SH-SY5Y (cell line): Measurements from ENCODE around the gene CYP4F12.

Experiments
- GATA2 ChIP-seq: IDR thresholded peaks from 2 replicates; pipeline ENCODE4 v1.6.1; 2011; ENCODE audit warnings: mild to moderate bottlenecking, low read depth, low read length
- GATA3 ChIP-seq: IDR thresholded peaks from 2 replicates; pipeline ENCODE4 v1.6.1; 2011; ENCODE audit warnings: low read depth, mild to moderate bottlenecking, low read length, moderate library complexity

DNA sequence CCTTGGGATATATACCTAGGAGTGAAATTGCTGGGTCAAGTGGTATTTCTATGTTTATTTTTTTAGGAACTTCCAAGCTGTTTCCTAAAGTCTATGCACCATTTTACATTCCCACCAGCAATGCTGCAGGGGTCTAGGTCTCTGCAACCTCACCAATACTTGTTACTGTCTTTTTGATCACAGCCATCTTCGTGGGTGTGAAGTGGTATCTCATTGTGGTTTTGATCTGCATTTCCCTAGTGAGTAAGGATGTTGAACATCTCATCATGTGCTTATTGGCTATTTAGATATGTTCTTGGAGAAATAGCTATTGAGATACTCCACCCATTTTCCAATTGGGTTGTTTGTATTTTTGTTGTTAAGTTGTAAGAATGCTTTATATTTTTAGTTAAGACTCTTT lies 57.7 kb downstream of the CYP4F12 start:
- TF ChIP-seq GATA2 (no peak), GATA3 (no peak)
